Erythroblast (primary cell): ENCODE results near the gene SLC19A1.
"Not testable (repeated sequence)": the region's sequence is repeated elsewhere in the genome, so short reads cannot be mapped to it uniquely, and the experiment has no call there.

Source experiments
- GATA1 ChIP-seq: IDR thresholded peaks from 2 replicates; pipeline ENCODE4 v1.6.1; 2011; ENCODE audit warnings: low read depth, mild to moderate bottlenecking, control low read depth, low read length, moderate library complexity
- POLR2A ChIP-seq: IDR thresholded peaks from 2 replicates; pipeline ENCODE4 v1.6.1; 2011; ENCODE audit warnings: mild to moderate bottlenecking, low read length

DNA sequence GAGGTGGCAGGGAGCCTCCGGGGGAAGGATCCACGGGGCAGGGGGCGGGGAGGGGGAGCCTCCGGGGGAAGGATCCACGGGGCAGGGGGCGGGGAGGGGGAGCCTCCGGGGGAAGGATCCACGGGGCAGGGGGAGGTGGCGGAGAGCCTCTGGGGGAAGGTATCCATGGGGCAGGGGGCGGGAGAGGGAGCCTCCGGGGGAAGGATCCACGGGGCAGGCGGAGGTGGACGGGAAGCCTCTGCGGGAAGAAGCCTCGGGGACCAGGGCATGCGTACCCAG is 11.2 kb downstream of the SLC19A1 start:
- TF ChIP-seq POLR2A, GATA1: not testable (repeated sequence)
